ENCODE data around the gene UCHL5.

UCHL5 gene, protein sequence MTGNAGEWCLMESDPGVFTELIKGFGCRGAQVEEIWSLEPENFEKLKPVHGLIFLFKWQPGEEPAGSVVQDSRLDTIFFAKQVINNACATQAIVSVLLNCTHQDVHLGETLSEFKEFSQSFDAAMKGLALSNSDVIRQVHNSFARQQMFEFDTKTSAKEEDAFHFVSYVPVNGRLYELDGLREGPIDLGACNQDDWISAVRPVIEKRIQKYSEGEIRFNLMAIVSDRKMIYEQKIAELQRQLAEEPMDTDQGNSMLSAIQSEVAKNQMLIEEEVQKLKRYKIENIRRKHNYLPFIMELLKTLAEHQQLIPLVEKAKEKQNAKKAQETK

DNA sequence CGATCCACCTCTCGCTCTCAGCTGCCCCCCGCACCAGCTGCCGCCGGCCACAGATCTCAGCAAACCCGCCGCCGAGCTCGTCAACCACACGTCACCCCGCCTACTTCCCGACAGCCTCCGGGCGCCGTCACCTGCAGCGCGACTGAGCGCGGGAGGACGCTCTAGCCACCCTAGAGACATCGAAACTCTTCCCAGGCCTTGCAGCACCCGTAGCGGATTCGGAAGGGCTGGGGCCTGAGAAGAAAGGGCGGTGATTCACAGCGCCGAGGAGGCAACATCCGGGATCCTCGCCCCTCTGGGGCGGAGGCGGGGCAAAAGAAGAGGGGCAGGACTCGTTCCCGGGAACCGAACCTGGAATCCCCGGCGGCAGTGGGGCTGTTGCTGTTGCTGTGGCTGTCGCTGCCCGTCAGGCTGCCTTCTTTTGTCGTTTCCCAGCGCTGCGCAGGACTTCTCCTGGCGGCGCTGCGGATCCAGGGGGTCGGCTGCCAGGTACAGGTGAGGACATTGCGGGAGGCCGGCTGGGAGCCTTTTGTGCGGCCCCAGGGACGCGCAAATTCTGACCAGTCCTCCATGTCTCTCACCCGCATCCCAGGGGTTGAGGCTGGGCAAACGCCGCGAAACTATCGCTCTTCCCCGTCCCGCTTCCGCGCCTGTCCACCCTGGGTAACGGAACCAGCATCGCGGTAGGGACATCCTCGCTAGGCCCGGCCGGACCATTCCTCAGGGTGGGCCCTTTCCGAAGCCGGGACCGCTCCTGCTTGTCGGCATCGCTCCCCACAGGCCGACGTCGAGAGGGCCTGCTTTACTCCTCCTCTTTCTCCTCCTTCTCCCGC is at the start of gene UCHL5, which contains the start of gene RO60:
Gene UCHL5, minus strand, starts transcription at position 79 of the 833 bp plus-strand sequence. CDS start 100 bp downstream, outside the sequence.
Gene RO60, plus strand, starts transcription at position 331 of the 833 bp plus-strand sequence. CDS start 9,443 bp downstream, outside the sequence.
- peak; percentile 98 for DNase-seq

DNA sequence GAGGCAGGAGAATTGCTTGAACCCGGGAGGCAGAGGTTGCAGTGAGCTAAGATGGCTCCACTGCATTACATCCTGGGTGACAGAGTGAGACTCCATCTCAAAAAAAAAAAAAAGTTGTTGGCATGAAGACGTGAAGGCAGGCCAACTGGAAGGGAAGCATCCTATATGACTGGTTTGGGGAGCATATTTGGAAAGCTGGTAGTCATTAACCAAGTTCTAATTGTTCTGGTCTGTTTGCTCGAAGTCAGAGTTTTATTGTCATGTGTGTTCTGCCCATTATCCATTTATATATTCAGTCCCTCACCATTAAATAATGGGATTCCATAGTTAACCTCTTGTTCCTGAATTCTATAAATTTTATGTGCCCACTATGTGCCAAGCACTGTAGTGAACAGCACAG is 49.3 kb upstream of the UCHL5 start:
- DNase-seq, result no peak

DNA sequence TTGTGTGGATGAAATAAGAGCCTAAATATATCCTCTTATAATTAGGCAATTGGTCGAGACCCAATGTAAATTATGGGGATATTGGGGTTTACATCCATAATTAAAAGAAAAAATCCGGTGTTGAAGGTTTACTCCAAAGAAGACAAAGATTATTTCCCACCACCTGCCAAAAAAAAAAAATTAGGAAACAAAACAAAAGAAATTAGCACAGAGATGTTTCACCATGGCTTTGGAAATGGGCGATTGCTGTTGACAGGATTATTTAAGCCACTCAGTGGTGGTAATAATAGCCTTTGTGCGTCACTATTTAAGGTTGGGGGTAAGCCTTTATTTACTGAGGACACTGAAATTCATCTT is 46.6 kb upstream of the UCHL5 start:
- DNase-seq, result no peak

- DNase-seq, result peak; percentile 88
Measured at GRCh38 chr1:193104907-193105820, 46.0 kb upstream of the UCHL5 start, which contains the start of gene GLRX2. Gene GLRX2, minus strand, starts transcription at chr1:193105414. Its CDS starts 32 bp downstream, at chr1:193105382.

GRCh38 chr1:193104502-193104906 is 45.3 kb upstream of the UCHL5 start:
- DNase-seq, result peak; percentile 66

DNA sequence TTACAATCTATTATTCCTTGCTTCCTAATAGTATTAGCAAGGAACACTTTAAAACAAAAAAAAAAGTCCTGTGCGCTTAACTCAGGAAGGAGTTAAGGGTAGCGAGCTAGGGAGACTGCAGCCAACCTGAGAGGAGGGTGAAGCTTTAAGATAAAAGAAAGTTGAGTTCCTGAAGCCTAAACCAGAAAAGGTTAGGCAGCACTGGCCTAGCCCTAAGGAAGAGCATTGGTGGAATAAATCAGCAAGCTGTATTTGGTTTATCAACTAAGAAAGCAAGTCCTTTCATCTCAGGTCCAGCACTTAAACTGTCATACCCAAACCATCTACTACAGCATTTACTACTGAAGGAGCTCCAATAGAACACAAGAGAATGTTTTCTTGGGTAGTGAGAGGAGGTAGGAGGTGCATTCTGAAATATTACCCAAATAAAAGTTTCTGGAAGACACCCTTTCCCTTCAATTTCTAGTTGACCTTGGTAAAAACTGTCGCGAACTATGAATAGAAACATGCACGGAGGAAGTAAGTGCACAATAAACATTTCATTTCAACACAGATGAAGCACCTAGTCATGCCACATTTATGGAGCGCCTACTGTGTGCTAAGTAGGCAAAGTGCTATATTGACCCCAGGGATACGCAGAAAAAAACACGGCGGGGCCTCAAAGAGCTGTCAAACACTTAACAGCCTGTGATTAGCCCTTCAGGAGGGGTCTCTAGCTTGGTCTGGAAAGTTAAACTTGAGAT is 44.8 kb upstream of the UCHL5 start:
- DNase-seq, result no peak

- DNase-seq, result no peak
Measured at GRCh38 chr1:193102662-193103061, 43.5 kb upstream of the UCHL5 start.

GRCh38 chr1:193094112-193094511 is 35.0 kb upstream of the UCHL5 start:
- no peak for DNase-seq

- no peak for DNase-seq
Measured at GRCh38 chr1:193090865-193091264, 31.7 kb upstream of the UCHL5 start.

GRCh38 chr1:193087893-193088292 is 28.7 kb upstream of the UCHL5 start:
- no peak for DNase-seq

DNA sequence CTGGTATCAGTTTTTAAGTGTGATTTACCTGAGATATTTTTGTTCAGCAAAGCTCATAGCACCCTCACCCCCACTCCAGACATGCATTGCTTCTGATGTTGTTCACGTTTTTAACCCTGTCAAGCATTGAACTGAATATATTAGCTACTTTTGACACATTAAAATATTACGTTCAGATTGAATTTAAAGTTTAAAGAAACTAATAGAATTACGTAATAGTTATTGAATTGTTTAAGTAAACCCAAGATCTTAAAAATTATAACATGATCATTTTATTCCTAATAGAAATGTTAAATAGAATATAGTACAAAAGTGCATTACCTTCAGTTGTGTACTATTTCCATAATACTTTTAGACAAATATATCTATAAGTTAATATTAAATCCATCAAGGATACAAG is 27.2 kb upstream of the UCHL5 start:
- DNase-seq, result no peak

- DNase-seq, result no peak
Measured at GRCh38 chr1:193085263-193085662, 26.1 kb upstream of the UCHL5 start.

DNA sequence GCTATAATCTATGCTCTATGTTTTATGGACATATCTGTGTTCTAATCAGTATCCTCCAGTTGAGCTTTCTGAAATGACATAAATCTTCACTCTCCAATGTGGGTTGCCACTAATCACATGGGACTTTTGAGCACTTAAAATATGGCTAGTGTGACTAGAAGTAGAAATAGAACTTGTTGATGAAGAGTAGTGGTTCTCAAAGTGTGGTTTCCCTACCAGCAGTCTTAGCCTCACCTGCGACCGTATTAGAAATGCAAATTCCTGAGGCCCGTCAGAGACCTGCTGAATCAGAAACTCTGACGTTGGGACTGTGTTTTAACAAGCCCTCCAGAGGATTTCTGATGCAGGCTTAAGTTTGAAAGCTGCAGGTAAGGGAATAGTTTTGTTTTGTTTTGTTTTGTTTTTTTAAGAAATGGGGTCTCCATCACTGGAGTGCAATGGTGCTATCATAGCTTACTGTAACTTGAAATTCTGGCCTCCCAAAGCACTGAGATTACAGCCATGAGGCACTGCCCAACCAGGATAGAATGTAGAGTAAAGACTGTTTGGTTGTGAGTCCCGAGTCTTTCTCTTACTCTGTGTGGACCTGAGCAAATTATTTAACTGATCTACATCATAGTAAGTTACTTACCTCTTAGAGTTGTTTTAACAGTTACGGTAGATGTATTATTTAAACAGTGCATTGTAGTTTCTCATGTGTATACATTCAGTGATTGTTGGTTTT is 24.4 kb upstream of the UCHL5 start:
- DNase-seq, result no peak

- DNase-seq, result no peak
Measured at GRCh38 chr1:193079187-193079586, 20.0 kb upstream of the UCHL5 start.

- no peak for DNase-seq
Measured at GRCh38 chr1:193077991-193078390, 18.8 kb upstream of the UCHL5 start.

DNA sequence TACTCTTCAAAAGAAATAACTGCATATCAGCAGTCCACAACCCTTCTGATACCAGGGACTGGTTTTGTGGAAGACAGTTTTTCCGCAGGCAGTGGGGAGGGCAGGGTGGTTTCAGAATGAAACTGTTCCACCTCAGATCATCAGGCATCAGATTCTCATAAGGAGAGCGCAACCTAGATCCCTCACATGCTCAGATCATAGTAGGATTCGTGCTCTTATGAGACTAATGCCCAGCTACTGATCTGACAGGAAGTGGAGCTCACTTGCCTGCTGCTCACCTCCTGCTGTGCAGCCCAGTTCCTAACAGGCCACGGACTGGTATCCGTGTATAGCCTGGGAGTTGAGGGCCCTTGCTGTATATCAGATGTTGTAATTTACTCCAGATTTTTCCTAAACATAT is 11.8 kb upstream of the UCHL5 start:
- DNase-seq, result no peak

GRCh38 chr1:193070386-193070753 is 11.2 kb upstream of the UCHL5 start:
- DNase-seq, result no peak

DNA sequence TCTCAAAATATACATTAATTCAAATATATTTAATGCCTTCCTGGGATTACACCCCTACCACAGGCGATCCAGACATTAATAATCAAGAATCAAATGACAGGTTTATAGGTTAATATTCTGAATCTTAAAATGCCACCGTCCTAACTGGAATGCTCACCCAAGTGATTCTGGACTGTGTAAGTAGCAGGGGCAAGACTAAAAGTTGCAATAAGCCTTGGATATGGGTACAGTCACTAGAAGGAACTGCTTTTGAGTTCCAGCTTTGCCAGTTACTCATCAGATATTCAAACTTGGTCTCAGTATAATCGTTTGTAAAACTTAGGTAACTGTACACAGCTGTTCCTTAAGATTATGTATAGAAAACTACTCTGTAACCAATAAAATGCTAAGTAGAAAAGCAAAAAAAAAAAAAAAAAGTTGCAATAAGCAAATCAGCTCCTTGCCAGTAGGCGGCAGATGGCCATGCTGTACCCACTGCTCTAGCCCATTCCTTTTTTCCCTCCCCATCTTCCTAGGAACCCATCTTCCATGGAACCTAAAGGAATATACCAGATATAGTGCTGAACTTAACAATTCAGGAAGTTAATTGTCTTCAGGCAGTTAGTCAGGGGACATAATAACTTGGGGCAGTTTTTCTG is 10.7 kb upstream of the UCHL5 start:
- no peak for DNase-seq

DNA sequence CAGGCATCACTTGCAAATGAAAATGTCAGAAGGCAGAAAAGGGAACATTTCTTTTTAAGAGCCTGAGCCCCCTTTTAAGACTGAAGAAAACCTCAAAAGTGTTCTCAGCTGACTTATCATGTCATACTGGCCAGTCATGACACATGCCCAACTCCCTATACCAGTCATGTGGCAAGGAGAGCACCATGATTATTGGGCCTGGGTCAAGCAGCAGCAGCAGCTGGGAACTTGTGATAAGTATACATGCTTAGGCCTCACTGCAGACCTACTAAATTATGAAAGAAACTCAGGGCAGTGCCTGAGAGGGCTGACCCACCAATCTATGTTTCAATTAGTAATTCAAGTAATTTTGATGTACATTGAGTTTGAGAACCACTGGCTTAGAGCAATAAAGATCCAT is 8.9 kb upstream of the UCHL5 start:
- DNase-seq, result no peak

DNA sequence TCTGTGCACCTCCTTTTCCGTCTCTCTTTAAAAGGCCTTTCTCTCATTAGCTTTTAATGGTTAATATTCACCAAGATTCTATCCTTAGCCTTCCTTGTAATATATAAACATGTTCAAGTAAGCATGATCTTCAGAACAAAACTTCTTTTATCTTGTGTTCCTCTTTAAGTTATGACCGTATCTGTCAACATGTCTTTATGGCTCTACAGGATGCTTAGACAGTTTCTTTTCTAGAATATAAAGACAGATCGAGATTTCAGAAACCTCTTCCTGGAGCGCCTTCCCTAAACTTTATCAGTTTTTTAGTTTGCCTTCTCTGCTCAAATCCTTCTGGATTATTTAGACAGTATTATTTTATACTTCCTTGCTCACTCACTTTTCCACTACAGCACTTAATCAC is 7.4 kb upstream of the UCHL5 start:
- no peak for DNase-seq

GRCh38 chr1:193065954-193066353 is 6.8 kb upstream of the UCHL5 start:
- no peak for DNase-seq

All from midbrain (tissue), 1 donor.